HEK293 (cell line): ENCODE results near the gene CMTM2.

Experiments used
- CTCF ChIA-PET: fragments of 350-600 bp; formaldehyde crosslinking; extraction: SDS; loops from one replicate; lab custom pipeline; 2021; ENCODE audit warnings: antibody characterized with exemption; lab: Yijun Ruan, JAX
- POLR2A ChIA-PET: fragments of 300-600 bp; formaldehyde crosslinking; extraction: SDS; loops from one replicate; lab custom pipeline; 2020; ENCODE audit warnings: antibody characterized with exemption, inconsistent platforms; lab: Yijun Ruan, JAX
- H3K27ac ChIP-seq: fragments of 200-500 bp; sonication (Bioruptor generic); 2 replicates; pipeline ENCODE4 v1.5.1; 2014; ENCODE audit warnings: low read depth, low read length, control low read depth, inconsistent platforms; ENCODE audit errors: extremely low read depth
- H3K36me3 ChIP-seq, 2 experiments: fragments of 200-500 bp in 1 of 2; sonication (Bioruptor generic) in 1 of 2; 1 replicate in 1 of 2; 2 replicates in 1 of 2; pipeline ENCODE4 v1.5.1; 2014 to 2017; ENCODE audit warnings: inconsistent platforms in 2 of 2, low read length in 2 of 2; ENCODE audit not compliant: control insufficient read depth in 2 of 2, insufficient read depth in 1 of 2
- H3K4me1 ChIP-seq: fragments of 200-500 bp; sonication (Bioruptor generic); 2 replicates; pipeline ENCODE4 v1.5.1; 2014; ENCODE audit warnings: mild to moderate bottlenecking, low read length, inconsistent platforms; ENCODE audit not compliant: control insufficient read depth, insufficient read depth
- H3K4me3 ChIP-seq: 2 replicates; pipeline ENCODE4 v1.5.1; 2011; ENCODE audit warnings: low read depth, mild to moderate bottlenecking, control low read depth, low read length, moderate library complexity
- H3K9me3 ChIP-seq: fragments of 200-500 bp; sonication (Bioruptor generic); 2 replicates; pipeline ENCODE4 v1.5.1; 2014; ENCODE audit warnings: low read depth, low read length, inconsistent platforms; ENCODE audit not compliant: control insufficient read depth, insufficient read depth
- HIC1 ChIP-seq: fragments of 450-650 bp; formaldehyde crosslinking; IDR thresholded peaks from 2 replicates; pipeline ENCODE4 v1.5.1; 2016; ENCODE audit warnings: missing biosample characterization, missing genetic modification characterization
- HOXA7 ChIP-seq: sonication (generic); formaldehyde crosslinking; IDR thresholded peaks from 2 replicates; pipeline ENCODE4 v1.8.1; 2022; ENCODE audit warnings: missing genetic modification reagents, borderline replicate concordance
- ZNF140 ChIP-seq: fragments of 450-650 bp; formaldehyde crosslinking; IDR thresholded peaks from 2 replicates; pipeline ENCODE4 v1.5.1; 2016; ENCODE audit warnings: missing biosample characterization, missing genetic modification characterization
- ZNF175 ChIP-seq: fragments of 450-650 bp; formaldehyde crosslinking; IDR thresholded peaks from 2 replicates; pipeline ENCODE4 v1.5.1; 2016; ENCODE audit warnings: missing biosample characterization, missing genetic modification characterization
- ZNF311 ChIP-seq: fragments of 450-650 bp; formaldehyde crosslinking; IDR thresholded peaks from 2 replicates; pipeline ENCODE4 v1.5.1; 2017; ENCODE audit warnings: missing biosample characterization, missing genetic modification characterization, borderline replicate concordance
- ZNF341 ChIP-seq: fragments of 450-650 bp; formaldehyde crosslinking; IDR thresholded peaks from 2 replicates; pipeline ENCODE4; 2016; ENCODE audit warnings: low read depth, missing biosample characterization, missing genetic modification characterization
- ZNF366 ChIP-seq: fragments of 450-650 bp; formaldehyde crosslinking; conservative IDR thresholded peaks from 2 replicates; pipeline ENCODE4 v1.5.1; 2016; ENCODE audit warnings: missing biosample characterization, missing genetic modification characterization
- ZNF529 ChIP-seq: fragments of 450-650 bp; formaldehyde crosslinking; IDR thresholded peaks from 2 replicates; pipeline ENCODE4 v1.5.1; 2017; ENCODE audit warnings: missing genetic modification characterization, missing biosample characterization; ENCODE audit not compliant: insufficient replicate concordance
- ZNF544 ChIP-seq: fragments of 450-650 bp; formaldehyde crosslinking; IDR thresholded peaks from 2 replicates; pipeline ENCODE4 v1.5.0; 2017; ENCODE audit warnings: missing biosample characterization, missing genetic modification characterization
- ZNF585B ChIP-seq: fragments of 450-650 bp; formaldehyde crosslinking; IDR thresholded peaks from 2 replicates; pipeline ENCODE4 v1.5.1; 2016; ENCODE audit warnings: missing biosample characterization, missing genetic modification characterization
- ZNF600 ChIP-seq: fragments of 450-650 bp; formaldehyde crosslinking; IDR thresholded peaks from 2 replicates; pipeline ENCODE4 v1.5.1; 2016; ENCODE audit warnings: missing biosample characterization, missing genetic modification characterization
- ZNF707 ChIP-seq: fragments of 450-650 bp; formaldehyde crosslinking; IDR thresholded peaks from 2 replicates; pipeline ENCODE4 v1.5.1; 2016; ENCODE audit warnings: missing biosample characterization, missing genetic modification characterization
- ZNF76 ChIP-seq: fragments of 450-650 bp; formaldehyde crosslinking; IDR thresholded peaks from 2 replicates; pipeline ENCODE4; 2016; ENCODE audit warnings: low read depth, missing biosample characterization, missing genetic modification characterization, borderline replicate concordance
- ZNF776 ChIP-seq: fragments of 450-650 bp; formaldehyde crosslinking; IDR thresholded peaks from 2 replicates; pipeline ENCODE4 v1.5.0; 2017; ENCODE audit warnings: missing biosample characterization, missing genetic modification characterization, borderline replicate concordance
- ZNF777 ChIP-seq: fragments of 450-650 bp; formaldehyde crosslinking; IDR thresholded peaks from 2 replicates; pipeline ENCODE4 v1.5.1; 2017; ENCODE audit warnings: missing biosample characterization, missing genetic modification characterization, borderline replicate concordance
- ZNF791 ChIP-seq: fragments of 450-650 bp; formaldehyde crosslinking; IDR thresholded peaks from 2 replicates; pipeline ENCODE4 v1.5.1; 2016; ENCODE audit warnings: missing biosample characterization, missing genetic modification characterization
- ZNF792 ChIP-seq: fragments of 450-650 bp; formaldehyde crosslinking; IDR thresholded peaks from 2 replicates; pipeline ENCODE4 v1.5.1; 2016; ENCODE audit warnings: missing biosample characterization, missing genetic modification characterization
- TF ChIP-seq, protein P1 (sequence below): fragments of 450-650 bp; formaldehyde crosslinking; IDR thresholded peaks from 2 replicates; pipeline ENCODE4 v1.5.1; 2016; ENCODE audit warnings: missing biosample characterization, missing genetic modification characterization, low read depth

Gene CMTM2

GRCh38 chr16:66543541-66543940, 35.7 kb upstream of the CMTM2 start:
- Histone ChIP-seq H3K4me1 (no peaks in the 10 kb centered on the region), H3K36me3 (peaks cover 3 to 21% of the 10 kb centered on the region in 2 experiments; a peak in 2 of 3 replicates), H3K9me3 (no peaks in the 10 kb centered on the region), H3K4me3 (no peak overlapping the region), H3K27ac (no peak overlapping the region)
- CTCF ChIA-PET = interaction anchor here (0.5 kb wide), 1 partner anchor 138 kb away, joined by 4 read pairs; no protein-coding TSS in a partner anchor
- POLR2A ChIA-PET = interaction anchor here (1.1 kb wide), 1 partner anchor 9 kb away, joined by 6 read pairs; the partner anchor contains the start of gene CKLF
- TF ChIP-seq ZNF776 (tag by site-specific recombination) (no peak), ZNF792 (no peak)

- no peaks in the 10 kb centered on the region for H3K9me3 ChIP-seq
- CTCF ChIA-PET = no interaction called here
- no peak for TF ChIP-seq ZNF311 (tag by site-specific recombination)
- TF ChIP-seq ZNF76 (tag by site-specific recombination) = no peak
- TF ChIP-seq ZNF175 = no peak
- TF ChIP-seq HOXA7 (CRISPR knock-in tag) = no peak
- no peak for TF ChIP-seq ZNF791 (tag by site-specific recombination)
- no peak for TF ChIP-seq ZNF529
- no peak for TF ChIP-seq ZNF140
- TF ChIP-seq ZNF585B (tag by site-specific recombination) = no peak
- TF ChIP-seq ZNF600 = no peak
- no peak for TF ChIP-seq ZNF707 (tag by site-specific recombination)
- no peak for TF ChIP-seq ZNF777 (tag by site-specific recombination)
- no peak for TF ChIP-seq ZNF544 (tag by site-specific recombination)
- TF ChIP-seq ZNF366 (tag by site-specific recombination) = no peak
- TF ChIP-seq, all 188 proteins: peak for 0
- POLR2A ChIA-PET = no interaction called here
- Histone ChIP-seq H3K4me1 (no peaks in the 10 kb centered on the region), H3K27ac (no peak overlapping the region), H3K4me3 (no peak overlapping the region), H3K36me3 (peaks cover 3 to 16% of the 10 kb centered on the region in 2 experiments; a peak in 2 of 3 replicates)
Measured at GRCh38 chr16:66544016-66544757, 35.1 kb upstream of the CMTM2 start.

- Histone ChIP-seq H3K36me3 (peaks cover 0 to 11% of the 10 kb centered on the region in 2 experiments; a peak in 2 of 3 replicates), H3K4me3 (no peak overlapping the region), H3K27ac (no peak overlapping the region), H3K4me1 (no peaks in the 10 kb centered on the region), H3K9me3 (no peaks in the 10 kb centered on the region)
- ChIA-PET CTCF (interaction anchor here (0.5 to 0.8 kb wide), 3 partner anchors 27 to 192 kb away, joined by 3 read pairs; no protein-coding TSS in a partner anchor), POLR2A (no interaction called here)
- TF ChIP-seq HIC1 (tag by site-specific recombination) (no peak), ZNF341 (tag by site-specific recombination) (0 out of 2 replicates have a peak, but pooled peaks have one; percentile 14)
- TF ChIP-seq, protein P1, sequence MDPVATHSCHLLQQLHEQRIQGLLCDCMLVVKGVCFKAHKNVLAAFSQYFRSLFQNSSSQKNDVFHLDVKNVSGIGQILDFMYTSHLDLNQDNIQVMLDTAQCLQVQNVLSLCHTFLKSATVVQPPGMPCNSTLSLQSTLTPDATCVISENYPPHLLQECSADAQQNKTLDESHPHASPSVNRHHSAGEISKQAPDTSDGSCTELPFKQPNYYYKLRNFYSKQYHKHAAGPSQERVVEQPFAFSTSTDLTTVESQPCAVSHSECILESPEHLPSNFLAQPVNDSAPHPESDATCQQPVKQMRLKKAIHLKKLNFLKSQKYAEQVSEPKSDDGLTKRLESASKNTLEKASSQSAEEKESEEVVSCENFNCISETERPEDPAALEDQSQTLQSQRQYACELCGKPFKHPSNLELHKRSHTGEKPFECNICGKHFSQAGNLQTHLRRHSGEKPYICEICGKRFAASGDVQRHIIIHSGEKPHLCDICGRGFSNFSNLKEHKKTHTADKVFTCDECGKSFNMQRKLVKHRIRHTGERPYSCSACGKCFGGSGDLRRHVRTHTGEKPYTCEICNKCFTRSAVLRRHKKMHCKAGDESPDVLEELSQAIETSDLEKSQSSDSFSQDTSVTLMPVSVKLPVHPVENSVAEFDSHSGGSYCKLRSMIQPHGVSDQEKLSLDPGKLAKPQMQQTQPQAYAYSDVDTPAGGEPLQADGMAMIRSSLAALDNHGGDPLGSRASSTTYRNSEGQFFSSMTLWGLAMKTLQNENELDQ = no peak
Measured at GRCh38 chr16:66547101-66547989, 31.9 kb upstream of the CMTM2 start.
